SK-N-SH treated with all-trans-retinoic acid at 6 μM for 48 hours (cell line): ENCODE measurements around the gene PRPH2.

Experiments
- ATAC-seq: fragments of 200-7000 bp; cut with Tn5 transposase; 3 replicates; pipeline ENCODE4 v1.9.1; 2020; ENCODE audit warnings: mild to moderate bottlenecking, moderate library complexity
- ARNTL ChIP-seq: fragments of 450-650 bp; formaldehyde crosslinking; IDR thresholded peaks from 2 replicates; pipeline ENCODE4 v1.5.0; 2020; ENCODE audit warnings: low read depth, mild to moderate bottlenecking, moderate library complexity, borderline replicate concordance
- BACH2 ChIP-seq: fragments of 250-450 bp; sonication (Bioruptor Pico); IDR thresholded peaks from 2 replicates; pipeline ENCODE4 v1.9.0; 2021; ENCODE audit warnings: mild to moderate bottlenecking, borderline replicate concordance
- CSDC2 ChIP-seq: fragments of 250-450 bp; sonication (Bioruptor Pico); IDR thresholded peaks from 2 replicates; pipeline ENCODE4 v1.5.0; 2020; ENCODE audit warnings: mild to moderate bottlenecking, moderate library complexity
- ESRRG ChIP-seq: fragments of 250-450 bp; sonication (Bioruptor Pico); IDR thresholded peaks from 2 replicates; pipeline ENCODE4 v1.6.1; 2021; ENCODE audit warnings: mild to moderate bottlenecking
- GLIS3 ChIP-seq: fragments of 250-450 bp; sonication (Bioruptor Pico); IDR thresholded peaks from 2 replicates; pipeline ENCODE4 v1.5.0; 2020; ENCODE audit warnings: mild to moderate bottlenecking, moderate library complexity
- ISL1 ChIP-seq: fragments of 250-450 bp; sonication (Bioruptor Pico); IDR thresholded peaks from 2 replicates; pipeline ENCODE4 v2.1.2; 2022; ENCODE audit warnings: mild to moderate bottlenecking, moderate library complexity
- OSR1 ChIP-seq: fragments of 250-450 bp; sonication (Bioruptor Pico); IDR thresholded peaks from 2 replicates; pipeline ENCODE4 v1.8.0; 2022; ENCODE audit warnings: moderate library complexity, mild to moderate bottlenecking, inconsistent platforms
- PATZ1 ChIP-seq: fragments of 250-450 bp; sonication (Bioruptor Pico); IDR thresholded peaks from 2 replicates; pipeline ENCODE4 v1.8.0; 2020; ENCODE audit warnings: mild to moderate bottlenecking, moderate library complexity, borderline replicate concordance
- POU6F1 ChIP-seq: fragments of 250-450 bp; sonication (Bioruptor Pico); IDR thresholded peaks from 2 replicates; pipeline ENCODE4 v1.8.0; 2021; ENCODE audit warnings: low read depth, mild to moderate bottlenecking, moderate library complexity, borderline replicate concordance
- PPARA ChIP-seq: fragments of 250-450 bp; sonication (Bioruptor Pico); IDR thresholded peaks from 2 replicates; pipeline ENCODE4 v1.5.0; 2020; ENCODE audit warnings: mild to moderate bottlenecking, borderline replicate concordance
- RARB ChIP-seq: fragments of 250-450 bp; sonication (Bioruptor Pico); IDR thresholded peaks from 2 replicates; pipeline ENCODE4 v1.8.0; 2021; ENCODE audit warnings: mild to moderate bottlenecking, moderate library complexity
- SNAI2 ChIP-seq: fragments of 250-450 bp; sonication (Bioruptor Pico); IDR thresholded peaks from 2 replicates; pipeline ENCODE4 v1.5.0; 2020; ENCODE audit warnings: mild to moderate bottlenecking, moderate library complexity
- TCF4 ChIP-seq: fragments of 250-450 bp; sonication (Bioruptor Pico); IDR thresholded peaks from 2 replicates; pipeline ENCODE4 v1.8.0; 2021; ENCODE audit warnings: mild to moderate bottlenecking, moderate library complexity, borderline replicate concordance
- TOX ChIP-seq: fragments of 250-450 bp; sonication (Bioruptor Pico); IDR thresholded peaks from 2 replicates; pipeline ENCODE4 v1.8.0; 2021; ENCODE audit warnings: mild to moderate bottlenecking, moderate library complexity, borderline replicate concordance
- TSHZ2 ChIP-seq: fragments of 250-450 bp; sonication (Bioruptor Pico); IDR thresholded peaks from 2 replicates; pipeline ENCODE4 v1.5.0; 2020; ENCODE audit warnings: mild to moderate bottlenecking, moderate library complexity
- ZC3H10 ChIP-seq: fragments of 250-450 bp; sonication (Bioruptor Pico); IDR thresholded peaks from 2 replicates; pipeline ENCODE4 v1.5.1; 2021; ENCODE audit warnings: mild to moderate bottlenecking, moderate library complexity
- ZFP3 ChIP-seq: fragments of 250-450 bp; sonication (Bioruptor Pico); IDR thresholded peaks from 2 replicates; pipeline ENCODE4 v1.5.0; 2020; ENCODE audit warnings: mild to moderate bottlenecking, moderate library complexity
- ZFP30 ChIP-seq: fragments of 450-650 bp; formaldehyde crosslinking; IDR thresholded peaks from 2 replicates; pipeline ENCODE4 v1.5.0; 2022; ENCODE audit warnings: mild to moderate bottlenecking, moderate library complexity
- ZNF565 ChIP-seq: fragments of 450-650 bp; formaldehyde crosslinking; conservative IDR thresholded peaks from 2 replicates; pipeline ENCODE4 v1.5.0; 2020; ENCODE audit warnings: low read depth, mild to moderate bottlenecking, moderate library complexity
- ZNF8 ChIP-seq: fragments of 450-650 bp; formaldehyde crosslinking; IDR thresholded peaks from 2 replicates; pipeline ENCODE4 v1.5.0; 2020; ENCODE audit warnings: mild to moderate bottlenecking, moderate library complexity
- TF ChIP-seq, protein P1 (sequence below): fragments of 250-450 bp; sonication (Bioruptor Pico); IDR thresholded peaks from 2 replicates; pipeline ENCODE4 v1.5.1; 2020; ENCODE audit warnings: low read depth, mild to moderate bottlenecking, moderate library complexity
- TF ChIP-seq, protein P2 (sequence below): fragments of 250-450 bp; sonication (Bioruptor Pico); IDR thresholded peaks from 2 replicates; pipeline ENCODE4 v1.5.1; 2021; ENCODE audit warnings: mild to moderate bottlenecking, moderate library complexity

Gene PRPH2

GRCh38 chr6:42711930-42712329 is 10.5 kb downstream of the PRPH2 start (continued):
- no peak for TF ChIP-seq ISL1 (CRISPR knock-in tag)

DNA sequence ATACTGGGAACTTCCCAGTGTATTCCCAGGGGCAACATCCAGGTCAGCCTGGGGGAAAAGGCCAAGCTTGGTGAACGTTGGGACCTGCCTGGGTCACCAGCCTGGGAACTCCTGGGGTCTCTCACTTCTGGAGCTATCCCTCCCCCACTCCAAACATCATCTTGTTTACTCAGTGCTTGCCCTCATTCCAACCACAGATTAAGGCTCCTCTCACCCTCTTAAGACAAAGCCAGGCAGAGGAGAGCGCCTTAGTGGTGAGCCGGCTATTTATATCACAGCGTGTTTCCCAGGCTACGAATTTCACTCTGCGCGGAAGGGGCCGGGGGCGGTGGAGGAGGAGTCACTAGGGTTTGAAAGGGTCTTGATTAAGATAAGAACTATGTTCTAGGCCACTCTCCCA is 12.1 kb downstream of the PRPH2 start:
- ATAC-seq = no peak
- TF ChIP-seq PPARA (CRISPR knock-in tag) (no peak), PATZ1 (CRISPR knock-in tag) (no peak), GLIS3 (CRISPR knock-in tag) (no peak), TCF4 (CRISPR knock-in tag) (no peak), ZFP3 (no peak), RARB (CRISPR knock-in tag) (no peak), OSR1 (CRISPR knock-in tag) (no peak), ZC3H10 (no peak), ISL1 (CRISPR knock-in tag) (no peak), TOX (no peak), ZNF565 (CRISPR knock-in tag) (no peak), CSDC2 (no peak), SNAI2 (CRISPR knock-in tag) (no peak), ZFP30 (CRISPR knock-in tag) (no peak), ZNF8 (CRISPR knock-in tag) (no peak), POU6F1 (CRISPR knock-in tag) (no peak), ESRRG (CRISPR knock-in tag) (no peak), TSHZ2 (no peak)
- TF ChIP-seq, protein P1, sequence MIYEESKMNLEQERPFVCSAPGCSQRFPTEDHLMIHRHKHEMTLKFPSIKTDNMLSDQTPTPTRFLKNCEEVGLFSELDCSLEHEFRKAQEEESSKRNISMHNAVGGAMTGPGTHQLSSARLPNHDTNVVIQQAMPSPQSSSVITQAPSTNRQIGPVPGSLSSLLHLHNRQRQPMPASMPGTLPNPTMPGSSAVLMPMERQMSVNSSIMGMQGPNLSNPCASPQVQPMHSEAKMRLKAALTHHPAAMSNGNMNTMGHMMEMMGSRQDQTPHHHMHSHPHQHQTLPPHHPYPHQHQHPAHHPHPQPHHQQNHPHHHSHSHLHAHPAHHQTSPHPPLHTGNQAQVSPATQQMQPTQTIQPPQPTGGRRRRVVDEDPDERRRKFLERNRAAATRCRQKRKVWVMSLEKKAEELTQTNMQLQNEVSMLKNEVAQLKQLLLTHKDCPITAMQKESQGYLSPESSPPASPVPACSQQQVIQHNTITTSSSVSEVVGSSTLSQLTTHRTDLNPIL = no peak

DNA sequence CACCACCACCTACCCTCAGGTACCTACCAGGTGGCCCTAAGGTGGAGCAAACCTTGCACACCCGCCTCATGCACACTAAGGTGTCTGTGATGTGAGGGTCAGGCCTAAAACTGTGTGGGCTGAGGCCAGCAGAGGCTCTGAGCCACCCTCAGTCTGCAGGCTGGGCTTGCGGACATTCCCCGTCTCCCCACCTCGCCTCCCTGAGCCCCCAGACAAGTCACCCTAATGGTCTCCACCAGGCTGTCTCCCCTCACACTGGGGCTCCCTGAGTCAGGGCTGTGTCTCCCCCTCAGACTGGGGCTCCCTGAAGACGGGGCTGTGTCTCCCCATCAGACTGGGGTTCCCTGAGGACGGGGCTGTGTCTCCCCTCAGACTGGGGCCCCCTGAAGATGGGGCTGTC is 12.5 kb downstream of the PRPH2 start:
- TF ChIP-seq GLIS3 (CRISPR knock-in tag) = no peak
- TF ChIP-seq TOX = no peak
- TF ChIP-seq TCF4 (CRISPR knock-in tag) = no peak
- TF ChIP-seq ISL1 (CRISPR knock-in tag) = no peak
- no peak for TF ChIP-seq BACH2 (CRISPR knock-in tag)
- TF ChIP-seq, protein P2, sequence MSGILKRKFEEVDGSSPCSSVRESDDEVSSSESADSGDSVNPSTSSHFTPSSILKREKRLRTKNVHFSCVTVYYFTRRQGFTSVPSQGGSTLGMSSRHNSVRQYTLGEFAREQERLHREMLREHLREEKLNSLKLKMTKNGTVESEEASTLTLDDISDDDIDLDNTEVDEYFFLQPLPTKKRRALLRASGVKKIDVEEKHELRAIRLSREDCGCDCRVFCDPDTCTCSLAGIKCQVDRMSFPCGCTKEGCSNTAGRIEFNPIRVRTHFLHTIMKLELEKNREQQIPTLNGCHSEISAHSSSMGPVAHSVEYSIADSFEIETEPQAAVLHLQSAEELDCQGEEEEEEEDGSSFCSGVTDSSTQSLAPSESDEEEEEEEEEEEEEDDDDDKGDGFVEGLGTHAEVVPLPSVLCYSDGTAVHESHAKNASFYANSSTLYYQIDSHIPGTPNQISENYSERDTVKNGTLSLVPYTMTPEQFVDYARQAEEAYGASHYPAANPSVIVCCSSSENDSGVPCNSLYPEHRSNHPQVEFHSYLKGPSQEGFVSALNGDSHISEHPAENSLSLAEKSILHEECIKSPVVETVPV (CRISPR knock-in tag) = no peak
- TF ChIP-seq PATZ1 (CRISPR knock-in tag) = no peak
- no peak for TF ChIP-seq ZFP30 (CRISPR knock-in tag)
- TF ChIP-seq CSDC2 = no peak
- TF ChIP-seq OSR1 (CRISPR knock-in tag) = no peak
- TF ChIP-seq SNAI2 (CRISPR knock-in tag) = no peak
- no peak for TF ChIP-seq ARNTL (CRISPR knock-in tag)
- TF ChIP-seq PPARA (CRISPR knock-in tag) = no peak
- no peak for TF ChIP-seq ESRRG (CRISPR knock-in tag)
- no peak for TF ChIP-seq ZNF565 (CRISPR knock-in tag)
- TF ChIP-seq ZNF8 (CRISPR knock-in tag) = no peak
- TF ChIP-seq ZFP3 = no peak
- TF ChIP-seq TSHZ2 = no peak
- TF ChIP-seq, all 23 proteins: peak for 0
- no peak for ATAC-seq
